GM19395 (cell line): Measurements from ENCODE around the gene PDLIM7.

ENCODE experiments used
- ATAC-seq: cut with Tn5 transposase; IDR thresholded peaks from one replicate; pipeline ENCODE4 v1.9.1; 2021; ENCODE audit warnings: mild to moderate bottlenecking, moderate library complexity; ENCODE audit not compliant: unreplicated experiment

The PDLIM7 gene

GRCh38 chr5:177458912-177459350, 38.5 kb downstream of the PDLIM7 start:
- ATAC-seq = no peak

- ATAC-seq = no peak
These were observed 39.3 kb downstream of the PDLIM7 start for GRCh38 chr5:177457852-177458681.

- peak; percentile 49 for ATAC-seq
These were observed 40.2 kb downstream of the PDLIM7 start for GRCh38 chr5:177456976-177457851.

GRCh38 chr5:177456591-177456964, 40.8 kb downstream of the PDLIM7 start:
- ATAC-seq = no peak

- ATAC-seq = peak; percentile 21
These were observed 41.5 kb downstream of the PDLIM7 start for GRCh38 chr5:177455661-177456590.

GRCh38 chr5:177455036-177455660, 42.3 kb downstream of the PDLIM7 start:
- peak; percentile 63 for ATAC-seq

GRCh38 chr5:177454397-177455035, 42.9 kb downstream of the PDLIM7 start:
- peak; percentile 37 for ATAC-seq

GRCh38 chr5:177453852-177454396, 43.5 kb downstream of the PDLIM7 start:
- peak; percentile 4 for ATAC-seq

- no peak for ATAC-seq
These were observed 44.4 kb downstream of the PDLIM7 start for GRCh38 chr5:177452688-177453638.

GRCh38 chr5:177450667-177451424, 46.6 kb downstream of the PDLIM7 start:
- ATAC-seq = no peak

GRCh38 chr5:177449140-177450061, 48.0 kb downstream of the PDLIM7 start:
- no peak for ATAC-seq

- ATAC-seq = no peak
These were observed 49.0 kb downstream of the PDLIM7 start for GRCh38 chr5:177448244-177448950.

GRCh38 chr5:177447611-177448243, 49.7 kb downstream of the PDLIM7 start:
- ATAC-seq = no peak

GRCh38 chr5:177447066-177447610, 50.3 kb downstream of the PDLIM7 start:
- peak; percentile 39 for ATAC-seq
